ACC112 (cell line): ENCODE data around the gene QKI.

Experiments
- H2AFZ ChIP-seq: fragments of 200-600 bp; sonication (generic); one replicate; pipeline ENCODE4 v1.6.0; 2017; ENCODE audit warnings: antibody characterized with exemption, low read length; ENCODE audit not compliant: unreplicated experiment
- H3K27ac ChIP-seq: fragments of 200-600 bp; sonication (generic); 2 replicates; pipeline ENCODE4 v1.5.1; 2014; ENCODE audit warnings: low read depth, mild to moderate bottlenecking, antibody characterized with exemption, low read length, moderate library complexity
- H3K27me3 ChIP-seq: fragments of 200-600 bp; sonication (generic); 2 replicates; pipeline ENCODE4 v1.6.1; 2014; ENCODE audit warnings: mild to moderate bottlenecking, antibody characterized with exemption, low read length, moderate library complexity, mixed read lengths; ENCODE audit not compliant: insufficient read depth
- H3K36me3 ChIP-seq: fragments of 200-600 bp; sonication (generic); 2 replicates; pipeline ENCODE4 v1.6.1; 2016; ENCODE audit warnings: mild to moderate bottlenecking, antibody characterized with exemption, low read length, moderate library complexity, mixed read lengths; ENCODE audit not compliant: insufficient read depth
- H3K4me1 ChIP-seq: fragments of 200-600 bp; sonication (generic); one replicate; pipeline ENCODE4 v1.6.1; 2016; ENCODE audit warnings: low read length, mixed read lengths; ENCODE audit not compliant: insufficient read depth, unreplicated experiment, control insufficient read depth
- H3K4me3 ChIP-seq: fragments of 200-600 bp; sonication (generic); 2 replicates; pipeline ENCODE4 v1.5.1; 2014; ENCODE audit warnings: mild to moderate bottlenecking, low read depth, low read length
- H3K79me2 ChIP-seq: fragments of 200-600 bp; sonication (generic); one replicate; pipeline ENCODE4 v1.6.0; 2016; ENCODE audit warnings: low read length; ENCODE audit not compliant: control insufficient read depth, unreplicated experiment, insufficient read depth

Gene QKI

GRCh38 chr6:163439997-163440396 lies 25.5 kb downstream of the QKI start:
- H3K4me1 ChIP-seq = peaks cover 9% of the 10 kb centered on the region
- no peak overlapping the region for H3K27ac ChIP-seq
- peaks cover 92% of the 10 kb centered on the region for H3K79me2 ChIP-seq
- no peaks in the 10 kb centered on the region for H3K27me3 ChIP-seq
- H3K4me3 ChIP-seq = no peak overlapping the region
- H2AFZ ChIP-seq = no peak overlapping the region
- H3K36me3 ChIP-seq = no peaks in the 10 kb centered on the region

GRCh38 chr6:163442336-163442735 lies 27.8 kb downstream of the QKI start:
- no peak overlapping the region for H2AFZ ChIP-seq
- H3K36me3 ChIP-seq = no peaks in the 10 kb centered on the region
- H3K4me3 ChIP-seq = no peak overlapping the region
- peaks cover 89% of the 10 kb centered on the region for H3K79me2 ChIP-seq
- H3K27ac ChIP-seq = no peak overlapping the region
- peaks cover 8% of the 10 kb centered on the region for H3K4me1 ChIP-seq
- no peaks in the 10 kb centered on the region for H3K27me3 ChIP-seq

GRCh38 chr6:163444077-163444476 lies 29.6 kb downstream of the QKI start:
- no peaks in the 10 kb centered on the region for H3K4me1 ChIP-seq
- no peak overlapping the region for H2AFZ ChIP-seq
- no peak overlapping the region for H3K27ac ChIP-seq
- no peak overlapping the region for H3K4me3 ChIP-seq
- H3K27me3 ChIP-seq = no peaks in the 10 kb centered on the region
- peaks cover 87% of the 10 kb centered on the region for H3K79me2 ChIP-seq
- H3K36me3 ChIP-seq = no peaks in the 10 kb centered on the region

GRCh38 chr6:163446549-163446948 lies 32.0 kb downstream of the QKI start:
- Histone ChIP-seq H3K36me3 (no peaks in the 10 kb centered on the region), H3K4me3 (no peak overlapping the region), H3K79me2 (peaks cover 88% of the 10 kb centered on the region), H3K27me3 (no peaks in the 10 kb centered on the region), H3K27ac (no peak overlapping the region), H2AFZ (no peak overlapping the region), H3K4me1 (no peaks in the 10 kb centered on the region)

- Histone ChIP-seq H2AFZ (no peak overlapping the region), H3K27me3 (no peaks in the 10 kb centered on the region), H3K27ac (no peak overlapping the region), H3K79me2 (peaks cover 81% of the 10 kb centered on the region), H3K4me1 (no peaks in the 10 kb centered on the region), H3K4me3 (no peak overlapping the region), H3K36me3 (no peaks in the 10 kb centered on the region)
These were observed 34.6 kb downstream of the QKI start for GRCh38 chr6:163449076-163449475.

GRCh38 chr6:163454425-163454824 lies 39.9 kb downstream of the QKI start:
- H3K36me3 ChIP-seq = 0 out of 2 replicates have a peak, but pooled peaks cover 3% of the 10 kb centered on the region
- H2AFZ ChIP-seq = no peak overlapping the region
- H3K27ac ChIP-seq = no peak overlapping the region
- H3K4me1 ChIP-seq = peaks cover 25% of the 10 kb centered on the region
- no peaks in the 10 kb centered on the region for H3K27me3 ChIP-seq
- no peak overlapping the region for H3K4me3 ChIP-seq
- peaks cover 80% of the 10 kb centered on the region for H3K79me2 ChIP-seq

GRCh38 chr6:163455552-163455951 lies 41.0 kb downstream of the QKI start:
- no peak overlapping the region for H3K4me3 ChIP-seq
- peaks cover 80% of the 10 kb centered on the region for H3K79me2 ChIP-seq
- 0 out of 2 replicates have a peak, but pooled peaks cover 3% of the 10 kb centered on the region for H3K36me3 ChIP-seq
- peaks cover 34% of the 10 kb centered on the region for H3K4me1 ChIP-seq
- no peak overlapping the region for H3K27ac ChIP-seq
- H3K27me3 ChIP-seq = no peaks in the 10 kb centered on the region
- H2AFZ ChIP-seq = no peak overlapping the region

GRCh38 chr6:163457637-163458561 lies 43.4 kb downstream of the QKI start:
- Histone ChIP-seq H3K27ac (peak overlapping the region; percentile 84), H3K4me1 (peaks cover 40% of the 10 kb centered on the region), H3K4me3 (peak overlapping the region; percentile 44; the same call in 1 of the 2 replicates), H3K36me3 (0 out of 2 replicates have a peak, but pooled peaks cover 3% of the 10 kb centered on the region), H3K79me2 (peaks cover 84% of the 10 kb centered on the region), H3K27me3 (no peaks in the 10 kb centered on the region), H2AFZ (no peak overlapping the region)

GRCh38 chr6:163459007-163459406 lies 44.5 kb downstream of the QKI start:
- peak overlapping the region; percentile 74; the same call in 1 of the 2 replicates for H3K4me3 ChIP-seq
- no peak overlapping the region for H2AFZ ChIP-seq
- H3K79me2 ChIP-seq = peaks cover 86% of the 10 kb centered on the region
- peaks cover 40% of the 10 kb centered on the region for H3K4me1 ChIP-seq
- peaks cover 6% of the 10 kb centered on the region; the same call in 1 of the 2 replicates for H3K36me3 ChIP-seq
- peak overlapping the region; percentile 84 for H3K27ac ChIP-seq
- no peaks in the 10 kb centered on the region for H3K27me3 ChIP-seq

GRCh38 chr6:163459536-163459935 lies 45.0 kb downstream of the QKI start:
- no peak overlapping the region for H2AFZ ChIP-seq
- peaks cover 84% of the 10 kb centered on the region for H3K79me2 ChIP-seq

More at GRCh38 chr6:163459536-163459935, 45.0 kb downstream of the QKI start:
- Histone ChIP-seq H3K4me3 (peak overlapping the region; percentile 74), H3K27me3 (no peaks in the 10 kb centered on the region), H3K4me1 (peaks cover 40% of the 10 kb centered on the region), H3K27ac (peak overlapping the region; percentile 84), H3K36me3 (peaks cover 8% of the 10 kb centered on the region; the same call in 1 of the 2 replicates)
